B cell (primary cell): Measurements from ENCODE around the gene TOP1. TPM values are rescaled to one million over a fixed set of nuclear protein-coding genes. Genes with fewer than 3 reads are reported as not detected.

ENCODE experiments used
- ATAC-seq: fragments of 200-7000 bp; cut with Tn5 transposase; one replicate; pipeline ENCODE4 v1.10.0; 2021; ENCODE audit warnings: low read depth, mild to moderate bottlenecking, moderate number of reproducible peaks, moderate library complexity
- CTCF ChIA-PET: fragments of 350-600 bp; sonication (Branson Sonifier 250); formaldehyde crosslinking; loops from one replicate; lab custom pipeline; 2021; ENCODE audit warnings: antibody characterized with exemption, inconsistent platforms; lab: Charles Lee
- POLR2A ChIA-PET: fragments of 350-600 bp; sonication (Branson Sonifier 250); formaldehyde crosslinking; loops from one replicate; lab custom pipeline; 2021; ENCODE audit warnings: antibody characterized with exemption; lab: Charles Lee
- DNase-seq: peaks from one replicate; pipeline ENCODE4 v3.0.0; 2013
- H2AFZ ChIP-seq: 2 replicates; pipeline ENCODE4 v1.6.1; 2012; ENCODE audit warnings: mild to moderate bottlenecking, low read depth, low read length; ENCODE audit not compliant: insufficient read depth, poor library complexity, severe bottlenecking
- H3K27ac ChIP-seq, 2 donors: 1 replicate in 1 of 2; 2 replicates in 1 of 2; pipeline ENCODE4 v1.5.1; 2012 to 2013; ENCODE audit warnings: low read length in 2 of 2, mild to moderate bottlenecking in 2 of 2, moderate library complexity in 1 of 2
- H3K27me3 ChIP-seq, 4 experiments: fragments of 200-600 bp in 1 of 4; sonication (generic) in 1 of 4; replicated peaks in 1 of 4; 1 replicate in 2 of 4; 2 replicates in 2 of 4; pipeline versions ENCODE4 v1.6.1 to v1.7.0; 2013 to 2016; ENCODE audit warnings: low read length in 3 of 4, mild to moderate bottlenecking in 2 of 4, mixed read lengths in 1 of 4, moderate library complexity in 1 of 4; ENCODE audit not compliant: insufficient read depth in 4 of 4, control insufficient read depth in 3 of 4; ENCODE audit errors: control extremely low read depth in 1 of 4
- H3K36me3 ChIP-seq, 2 experiments: replicated peaks in 1 of 2; 1 replicate in 1 of 2; 2 replicates in 1 of 2; pipeline versions ENCODE4 v1.6.1 to v1.7.1; 2013; ENCODE audit warnings: low read length in 1 of 2; ENCODE audit not compliant: insufficient read depth in 2 of 2, control insufficient read depth in 1 of 2; ENCODE audit errors: control extremely low read depth in 1 of 2, extremely low read depth in 1 of 2
- H3K4me1 ChIP-seq, 2 donors: fragments of 200-600 bp in 1 of 2; sonication (generic) in 1 of 2; 1 replicate in 1 of 2; 2 replicates in 1 of 2; pipeline versions ENCODE4 v1.5.1 to v1.6.1; 2013 to 2017; ENCODE audit warnings: low read length in 2 of 2; ENCODE audit not compliant: control insufficient read depth in 2 of 2, insufficient read depth in 2 of 2
- H3K4me2 ChIP-seq: replicated peaks from 2 replicates; pipeline ENCODE3; 2012; ENCODE audit warnings: mild to moderate bottlenecking, low read depth, low read length; ENCODE audit not compliant: poor library complexity, severe bottlenecking
- H3K4me3 ChIP-seq, 5 experiments: fragments of 200-600 bp in 1 of 5; sonication (generic) in 1 of 5; 1 replicate in 3 of 5; 2 replicates in 2 of 5; pipeline versions ENCODE4 v1.5.1 to v1.7.0; 2011 to 2016; ENCODE audit warnings: low read length in 4 of 5, mild to moderate bottlenecking in 4 of 5, low read depth in 2 of 5, control low read depth in 1 of 5, moderate library complexity in 1 of 5; ENCODE audit not compliant: insufficient read depth in 1 of 5; ENCODE audit errors: control extremely low read depth in 1 of 5, extremely low read depth in 1 of 5
- H3K79me2 ChIP-seq: fragments of 200-600 bp; sonication (generic); one replicate; pipeline ENCODE4 v1.6.0; 2016; ENCODE audit warnings: low read length; ENCODE audit not compliant: control insufficient read depth, insufficient read depth
- H3K9ac ChIP-seq: fragments of 200-600 bp; sonication (generic); 2 replicates; pipeline ENCODE4 v1.6.1; 2017; ENCODE audit warnings: mild to moderate bottlenecking, low read length, moderate library complexity
- H3K9me3 ChIP-seq, 3 donors: one replicate each; pipeline versions ENCODE4 v1.6.1 to v1.7.1; 2013; ENCODE audit warnings: low read length in 2 of 3; ENCODE audit not compliant: control insufficient read depth in 2 of 3, insufficient read depth in 1 of 3; ENCODE audit errors: control extremely low read depth in 1 of 3
- H4K20me1 ChIP-seq: 2 replicates; pipeline ENCODE4 v1.6.0; 2012; ENCODE audit warnings: mild to moderate bottlenecking, low read length; ENCODE audit not compliant: insufficient read depth, control insufficient read depth, poor library complexity, severe bottlenecking
- H3K27ac Mint-ChIP-seq: one replicate; pipeline ENCODE4 v1.8.0; 2021; ENCODE audit warnings: mixed read lengths
- H3K27me3 Mint-ChIP-seq: one replicate; pipeline ENCODE4 v1.8.0; 2021; ENCODE audit warnings: mixed read lengths
- H3K4me1 Mint-ChIP-seq: one replicate; pipeline ENCODE4 v1.8.0; 2021; ENCODE audit warnings: mixed read lengths
- H3K4me3 Mint-ChIP-seq: one replicate; pipeline ENCODE4 v1.8.0; 2021; ENCODE audit warnings: mixed read lengths
- H3K9me3 Mint-ChIP-seq: one replicate; pipeline ENCODE4 v1.8.0; 2022; ENCODE audit warnings: mixed read lengths; ENCODE audit not compliant: insufficient read depth
- CTCF ChIP-seq: fragments of 200-600 bp; IDR thresholded peaks from one replicate; pipeline ENCODE4 v1.8.0; 2022; ENCODE audit warnings: antibody characterized with exemption, mild to moderate bottlenecking
- EZH2 ChIP-seq: IDR thresholded peaks from 2 replicates; pipeline ENCODE4 v1.6.1; 2012; ENCODE audit warnings: borderline replicate concordance, low read depth, mild to moderate bottlenecking, moderate library complexity, low read length; ENCODE audit not compliant: insufficient read depth, poor library complexity, severe bottlenecking
- WGBS: methylation state at CpG from one replicate; pipeline ENCODE4 v1.1.5; 2013; ENCODE audit warnings: missing lambda C conversion rate; ENCODE audit not compliant: insufficient coverage; 5-methylcytosine and 5-hydroxymethylcytosine counted together
- intact Hi-C: fragments of 100-400 bp; cut with micrococcal nuclease; formaldehyde crosslinking; loops from one replicate; pipeline ENCODE4 v1.10.0; 2022
- polyA plus RNA-seq: library from polyadenylated mRNA; depleted of rRNA; stranded (reverse); fragments of >200 nt; gene quantifications from 2 replicates; pipeline ENCODE4 v1.2.3, GENCODE V29; 2012
- total RNA-seq, 2 donors: library from RNA; stranded (reverse); fragments of 120-200 nt in 1 of 2; gene quantifications; 1 replicate in 1 of 2; 2 replicates in 1 of 2; pipeline versions ENCODE4 v1.2.3 to v1.2.4, GENCODE V29; 2013 to 2022

The TOP1 gene
- total and polyA plus RNA-seq, 2 donors (not counting 1 experiment from before 2014, with no cell fraction given) = 5.4 to 44.9 TPM

GRCh38 chr20:41055679-41056078 is 27.1 kb downstream of the TOP1 start:
- H3K27me3 ChIP-seq = no peaks in the 10 kb centered on the region
- H3K79me2 ChIP-seq = peaks cover 93% of the 10 kb centered on the region
- intact Hi-C loops = no loop called here
- H3K36me3 ChIP-seq = peaks cover 2 to 3% of the 10 kb centered on the region in 2 experiments
- H3K27ac ChIP-seq = no peak overlapping the region
- peaks cover 0 to 7% (median 0%) of the 10 kb centered on the region in 3 donors for H3K9me3 ChIP-seq
- no peak overlapping the region for H3K9ac ChIP-seq
- WGBS = no CpG with 5 or more reads among the region's 1 CpG
- Mint-ChIP-seq H3K27ac (no peak overlapping the region), H3K27me3 (no peaks in the 10 kb centered on the region), H3K4me1 (peaks cover 62% of the 10 kb centered on the region), H3K4me3 (no peak overlapping the region), H3K9me3 (peaks cover 2% of the 10 kb centered on the region)
- DNase-seq (no peak), ATAC-seq (no peak)
- TF ChIP-seq CTCF (no peak), EZH2 (no peak)
- ChIA-PET POLR2A (no interaction called here), CTCF (no interaction called here)
- H3K4me2 ChIP-seq = no peak overlapping the region
- H4K20me1 ChIP-seq = peaks cover 76% of the 10 kb centered on the region
- H2AFZ ChIP-seq = no peak overlapping the region
- peaks cover 14 to 16% of the 10 kb centered on the region in 2 donors for H3K4me1 ChIP-seq
- no peak overlapping the region for H3K4me3 ChIP-seq

- Histone ChIP-seq H3K4me3 (no peak overlapping the region), H4K20me1 (peaks cover 59% of the 10 kb centered on the region), H3K27ac (no peak overlapping the region), H3K27me3 (no peaks in the 10 kb centered on the region), H3K9me3 (peaks cover 0 to 7% (median 0%) of the 10 kb centered on the region in 3 donors), H3K79me2 (peaks cover 85% of the 10 kb centered on the region), H3K36me3 (peaks cover 2 to 14% of the 10 kb centered on the region in 2 experiments), H2AFZ (no peak overlapping the region), H3K4me2 (no peak overlapping the region), H3K4me1 (peaks cover 5 to 11% of the 10 kb centered on the region in 2 donors), H3K9ac (no peak overlapping the region)
- no CpG with 5 or more reads among the region's 3 CpGs for WGBS
- no peak overlapping the region for H3K4me3 Mint-ChIP-seq
- intact Hi-C loops = no loop called here
- peaks cover 2% of the 10 kb centered on the region for H3K9me3 Mint-ChIP-seq
- no peak for ATAC-seq
- no peak overlapping the region for H3K27ac Mint-ChIP-seq
- no peak for DNase-seq
- H3K4me1 Mint-ChIP-seq = peaks cover 60% of the 10 kb centered on the region
- POLR2A ChIA-PET = no interaction called here
- CTCF ChIA-PET = interaction anchor here (1.1 to 1.8 kb wide), 5 partner anchors 8 to 90 kb away, joined by 3 to 7 read pairs (median 5); no protein-coding TSS in a partner anchor
- TF ChIP-seq CTCF (no peak), EZH2 (no peak)
- H3K27me3 Mint-ChIP-seq = no peaks in the 10 kb centered on the region
Observed at GRCh38 chr20:41057999-41058673, 29.5 kb downstream of the TOP1 start.
